K562 (cell line): Measurements from ENCODE around the gene XPO4. TPM values are rescaled to one million over a fixed set of nuclear protein-coding genes. Genes with fewer than 3 reads are reported as not detected.

Source experiments
- ATAC-seq: fragments of 200-7000 bp; cut with Tn5 transposase; 3 replicates; pipeline ENCODE4 v1.9.1; 2020; ENCODE audit warnings: moderate library complexity
- BruUV-seq: library from RNA; stranded (reverse); fragments of 400-500 nt; replicated peaks from 2 replicates; lab custom pipeline; 2021; lab: Mats Ljungman, UMichigan
- CTCF ChIA-PET: fragments of 300-600 bp; formaldehyde crosslinking; extraction: SDS; loops from one replicate; lab custom pipeline; 2021; ENCODE audit warnings: low intra/inter-chr PET ratio; lab: Yijun Ruan, JAX
- POLR2A ChIA-PET: fragments of 300-600, 350-650 bp; sonication (Branson Sonifier 250); formaldehyde crosslinking; extraction: SDS; loops from one replicate; lab custom pipeline; 2021; ENCODE audit warnings: antibody characterized with exemption, inconsistent platforms; lab: Yijun Ruan, JAX
- DNase-seq, 4 experiments: peaks; one replicate each; pipeline versions ENCODE4 v3.0.0 to v3.0.0-alpha.2; 2011 to 2018; ENCODE audit warnings: low spot score in 3 of 4, mixed read lengths in 3 of 4; ENCODE audit errors: extremely low read depth in 1 of 4
- FAIRE-seq: peaks from 2 replicates; lab custom pipeline; 2011; peaks lifted over from hg19 to GRCh38; lab: Jason Lieb, UNC
- H2AFZ ChIP-seq: 2 replicates; pipeline ENCODE4 v1.6.0; 2011; ENCODE audit warnings: low read depth, low read length, control low read depth, inconsistent platforms
- H3K27ac ChIP-seq: fragments of 200-600 bp; 3 replicates; pipeline ENCODE4 v1.8.0; 2011; ENCODE audit warnings: low read depth, mild to moderate bottlenecking, control low read depth, inconsistent platforms, low read length, moderate library complexity, mixed read lengths; ENCODE audit errors: extremely low read depth
- H3K27me3 ChIP-seq, 2 experiments: fragments of 300-600 bp in 1 of 2; 2 replicates in 1 of 2; 3 replicates in 1 of 2; pipeline versions ENCODE4 v1.6.0 to v1.8.0; 2011; ENCODE audit warnings: inconsistent platforms in 2 of 2, low read length in 2 of 2, mild to moderate bottlenecking in 1 of 2, mixed read lengths in 1 of 2, moderate library complexity in 1 of 2; ENCODE audit not compliant: control insufficient read depth in 2 of 2, insufficient read depth in 2 of 2
- H3K36me3 ChIP-seq: fragments of 300-600 bp; 3 replicates; pipeline ENCODE4 v1.8.0; 2011; ENCODE audit warnings: mild to moderate bottlenecking, low read length, inconsistent platforms; ENCODE audit not compliant: control insufficient read depth, insufficient read depth
- H3K4me1 ChIP-seq, 2 experiments: fragments of 200-600 bp in 1 of 2; replicated peaks in 1 of 2; 2 replicates in 1 of 2; 3 replicates in 1 of 2; pipeline versions ENCODE4 v1.5.1 to v1.8.0; 2011; ENCODE audit warnings: inconsistent platforms in 2 of 2, low read length in 2 of 2, mild to moderate bottlenecking in 1 of 2, mixed read lengths in 1 of 2, moderate library complexity in 1 of 2; ENCODE audit not compliant: control insufficient read depth in 2 of 2, insufficient read depth in 2 of 2
- H3K4me2 ChIP-seq: 2 replicates; pipeline ENCODE4 v1.6.1; 2011; ENCODE audit warnings: low read length, control low read depth, inconsistent platforms, mixed read lengths; ENCODE audit not compliant: insufficient read depth
- H3K4me3 ChIP-seq: fragments of 200-600 bp; sonication (generic), shearing (Covaris generic); 2 replicates; pipeline ENCODE4 v1.5.1; 2016; ENCODE audit warnings: control low read depth, inconsistent platforms
- H3K79me2 ChIP-seq: fragments of 200-600 bp; 3 replicates; pipeline ENCODE4 v1.8.0; 2011; ENCODE audit warnings: low read length, inconsistent platforms; ENCODE audit not compliant: control insufficient read depth, insufficient read depth
- H3K9ac ChIP-seq, 2 experiments: 2 replicates each; pipeline versions ENCODE4 v1.6.0 to v1.6.1; 2011; ENCODE audit warnings: low read depth in 2 of 2, low read length in 2 of 2, control low read depth in 1 of 2, inconsistent platforms in 1 of 2, mild to moderate bottlenecking in 1 of 2, mixed read lengths in 1 of 2; ENCODE audit not compliant: insufficient read depth in 1 of 2
- H3K9me1 ChIP-seq: one replicate; pipeline ENCODE4 v1.6.0; 2011; ENCODE audit warnings: inconsistent platforms, mild to moderate bottlenecking, low read length, moderate library complexity; ENCODE audit not compliant: control insufficient read depth, insufficient read depth
- H3K9me3 ChIP-seq: replicated peaks from 2 replicates; pipeline ENCODE4 v1.5.1; 2011; ENCODE audit warnings: low read depth, low read length, inconsistent platforms; ENCODE audit not compliant: control insufficient read depth, insufficient read depth
- H4K20me1 ChIP-seq: replicated peaks from 2 replicates; pipeline ENCODE4 v1.6.1; 2011; ENCODE audit warnings: low read length, inconsistent platforms, mixed read lengths; ENCODE audit not compliant: control insufficient read depth, insufficient read depth
- ASH1L ChIP-seq: fragments of 450-650 bp; IDR thresholded peaks from 2 replicates; pipeline ENCODE4 v1.6.1; 2018; ENCODE audit warnings: borderline replicate concordance, mild to moderate bottlenecking, low read depth; ENCODE audit not compliant: partially characterized antibody
- CC2D1A ChIP-seq: fragments of 450-650 bp; IDR thresholded peaks from 2 replicates; pipeline ENCODE4 v1.6.1; 2017; ENCODE audit warnings: mild to moderate bottlenecking
- MAZ ChIP-seq, 2 experiments: fragments of 450-650 bp in 1 of 2; sonication (generic) in 1 of 2; formaldehyde crosslinking; IDR thresholded peaks in 1 of 2; conservative IDR thresholded peaks in 1 of 2; 2 replicates each; pipeline versions ENCODE4 v1.4.0 to v1.5.0; 2020; ENCODE audit warnings: mild to moderate bottlenecking in 1 of 2, missing genetic modification reagents in 1 of 2
- MITF ChIP-seq: IDR thresholded peaks from 2 replicates; pipeline ENCODE4 v1.6.1; 2014; ENCODE audit warnings: antibody characterized with exemption
- MYBL2 ChIP-seq, 2 experiments: fragments of 450-650 bp in 1 of 2; sonication (generic) in 1 of 2; formaldehyde crosslinking in 1 of 2; IDR thresholded peaks; 2 replicates each; pipeline versions ENCODE4 v1.6.1 to v1.8.1; 2017 to 2022; ENCODE audit warnings: borderline replicate concordance in 1 of 2, inconsistent platforms in 1 of 2, low read depth in 1 of 2, mild to moderate bottlenecking in 1 of 2, missing genetic modification reagents in 1 of 2, moderate library complexity in 1 of 2
- NFXL1 ChIP-seq: fragments of 450-650 bp; formaldehyde crosslinking; IDR thresholded peaks from 2 replicates; pipeline ENCODE4 v1.4.0; 2021; ENCODE audit warnings: mild to moderate bottlenecking
- RBM14 ChIP-seq: fragments of 200-400 bp; formaldehyde crosslinking; IDR thresholded peaks from 2 replicates; pipeline ENCODE4 v1.6.1; 2018; ENCODE audit warnings: low read depth, mild to moderate bottlenecking, low read length, moderate library complexity, borderline replicate concordance; ENCODE audit not compliant: insufficient read depth
- SMARCE1 ChIP-seq: fragments of 450-650 bp; IDR thresholded peaks from 2 replicates; pipeline ENCODE4 v1.7.1; 2016; ENCODE audit warnings: mild to moderate bottlenecking
- VEZF1 ChIP-seq: fragments of 200-800 bp; sonication (Bioruptor generic); IDR thresholded peaks from 2 replicates; pipeline ENCODE4 v1.6.1; 2017; ENCODE audit warnings: missing genetic modification characterization, missing compliant biosample characterization
- ZFPM2 ChIP-seq: fragments of 250-450 bp; sonication (Bioruptor Pico); IDR thresholded peaks from 2 replicates; pipeline ENCODE4 v1.5.1; 2022; ENCODE audit warnings: mild to moderate bottlenecking
- ZSCAN32 ChIP-seq: fragments of 450-650 bp; formaldehyde crosslinking; IDR thresholded peaks from 2 replicates; pipeline ENCODE4 v1.4.0; 2020; ENCODE audit warnings: mild to moderate bottlenecking, moderate library complexity
- WGBS: fragments of 100-300 bp; shearing (Covaris generic); methylation state at CpG from one replicate; pipeline ENCODE4 v1.1.6; 2016; ENCODE audit warnings: low coverage, mixed read lengths; ENCODE audit not compliant: insufficient coverage; ENCODE audit errors: missing lambda C conversion rate; 5-methylcytosine and 5-hydroxymethylcytosine counted together
- in situ Hi-C: fragments of 300-500 bp; cut with MboI; formaldehyde crosslinking; loops from 4 replicates; pipeline ENCODE4 v1.15.0; 2018; ENCODE audit warnings: inconsistent platforms, mixed read lengths
- intact Hi-C: fragments of 100-400 bp; cut with micrococcal nuclease; formaldehyde crosslinking; loops from 2 replicates; pipeline ENCODE4 v1.14.2; 2022
- polyA plus RNA-seq, 8 experiments: library from polyadenylated mRNA; depleted of rRNA in 4 of 8; stranded (reverse) in 5 of 8; unstranded in 3 of 8; fragments of >200 nt; fragmentation: Nextera tagmentation in 2 of 8; fragmentation: Illumina TruSeq in 1 of 8; extraction: Ambion mirVana in 2 of 8; extraction: Trizol in 1 of 8; gene quantifications; 2 replicates each; pipeline versions ENCODE4 v1.2.1 to v1.2.3, GENCODE V29; 2011 to 2014; ENCODE audit warnings: inconsistent platforms in 1 of 8, missing spikeins in 1 of 8
- total RNA-seq, 7 experiments: library from RNA; depleted of rRNA in 6 of 7; stranded (reverse); fragments of >200 nt in 6 of 7; fragmentation: Illumina TruSeq in 2 of 7; extraction: Trizol in 2 of 7; gene quantifications; 2 replicates each; pipeline versions ENCODE4 v1.2.1 to v1.2.3, GENCODE V29; 2011 to 2021; ENCODE audit warnings: low replicate concordance in 1 of 7
- TF ChIP-seq, protein P1 (sequence below): fragments of 200-400 bp; formaldehyde crosslinking; IDR thresholded peaks from 2 replicates; pipeline ENCODE4 v1.6.1; 2017; ENCODE audit warnings: mild to moderate bottlenecking, low read depth, low read length, moderate library complexity

The XPO4 gene
- total and polyA plus RNA-seq, 9 of the 15 experiments (the other 6 are each of a cell fraction or from before 2014, with no cell fraction given), result 5.5 to 25.1 (median 17.5) TPM

- H3K9ac ChIP-seq, result no peak overlapping the region
- H3K4me2 ChIP-seq, result no peak overlapping the region
- no peak for ATAC-seq
- H3K9me3 ChIP-seq, result no peaks in the 10 kb centered on the region
- no peaks in the 10 kb centered on the region for H3K27me3 ChIP-seq
- TF ChIP-seq MYBL2 (IDR thresholded peaks at IDR 0.05; ENCODE audit: low read depth), result no peak
- TF ChIP-seq MYBL2 (CRISPR knock-in tag; IDR thresholded peaks at IDR 0.05; ENCODE audit: borderline replicate concordance), result no peak
- TF ChIP-seq ZSCAN32 (CRISPR knock-in tag), result no peak
- TF ChIP-seq ASH1L, result no peak
- TF ChIP-seq ZFPM2 (CRISPR knock-in tag), result no peak
- no peak for TF ChIP-seq CC2D1A
- no peak for TF ChIP-seq MITF
- TF ChIP-seq NFXL1, result no peak
- no peak for TF ChIP-seq VEZF1
- TF ChIP-seq, protein P1, sequence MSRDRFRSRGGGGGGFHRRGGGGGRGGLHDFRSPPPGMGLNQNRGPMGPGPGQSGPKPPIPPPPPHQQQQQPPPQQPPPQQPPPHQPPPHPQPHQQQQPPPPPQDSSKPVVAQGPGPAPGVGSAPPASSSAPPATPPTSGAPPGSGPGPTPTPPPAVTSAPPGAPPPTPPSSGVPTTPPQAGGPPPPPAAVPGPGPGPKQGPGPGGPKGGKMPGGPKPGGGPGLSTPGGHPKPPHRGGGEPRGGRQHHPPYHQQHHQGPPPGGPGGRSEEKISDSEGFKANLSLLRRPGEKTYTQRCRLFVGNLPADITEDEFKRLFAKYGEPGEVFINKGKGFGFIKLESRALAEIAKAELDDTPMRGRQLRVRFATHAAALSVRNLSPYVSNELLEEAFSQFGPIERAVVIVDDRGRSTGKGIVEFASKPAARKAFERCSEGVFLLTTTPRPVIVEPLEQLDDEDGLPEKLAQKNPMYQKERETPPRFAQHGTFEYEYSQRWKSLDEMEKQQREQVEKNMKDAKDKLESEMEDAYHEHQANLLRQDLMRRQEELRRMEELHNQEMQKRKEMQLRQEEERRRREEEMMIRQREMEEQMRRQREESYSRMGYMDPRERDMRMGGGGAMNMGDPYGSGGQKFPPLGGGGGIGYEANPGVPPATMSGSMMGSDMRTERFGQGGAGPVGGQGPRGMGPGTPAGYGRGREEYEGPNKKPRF, result no peak
- no peak for TF ChIP-seq SMARCE1
- no peak for TF ChIP-seq MAZ (CRISPR knock-in tag; conservative IDR thresholded peaks at IDR 0.05 in 1 of 2, IDR thresholded peaks at IDR 0.05 in 1 of 2)
- no peak for TF ChIP-seq RBM14
- intact Hi-C loops, result no loop called here
- H3K27ac ChIP-seq, result no peak overlapping the region
- POLR2A ChIA-PET, result interaction anchor here (0.6 kb wide), 1 partner anchor 118 kb away, joined by 3 read pairs; no protein-coding TSS in a partner anchor
- H3K36me3 ChIP-seq, result peaks cover 69% of the 10 kb centered on the region
- no peaks in the 10 kb centered on the region for H3K9me1 ChIP-seq
- in situ Hi-C loops, result no loop called here
- no peak overlapping the region for H3K4me3 ChIP-seq
- peaks cover 13 to 14% of the 10 kb centered on the region in 2 experiments; a peak in 4 of 5 replicates for H3K4me1 ChIP-seq
- no peaks in the 10 kb centered on the region for H4K20me1 ChIP-seq
- 0 out of 3 replicates have a peak, but pooled peaks cover 4% of the 10 kb centered on the region for H3K79me2 ChIP-seq
- H2AFZ ChIP-seq, result no peak overlapping the region
- DNase-seq, result no peak
- BruUV-seq, result no TSS peak
- FAIRE-seq, result no peak
- 74% methylated on average over 6 of the region's 6 CpGs for WGBS
- CTCF ChIA-PET, result no interaction called here
Observed at GRCh38 chr13:20799726-20800416, 102.7 kb downstream of the XPO4 start.
